DMS 273 (cell line): Measurements from ENCODE around the gene LINC00632.

Source experiments
- DNase-seq: peaks from one replicate; lab custom pipeline; 2025; ENCODE audit not compliant: unreplicated experiment; lab: John Stamatoyannopoulos, UW

LINC00632 gene

GRCh38 chrX:140764401-140764919 lies 54.9 kb downstream of the LINC00632 start:
- DNase-seq = no peak

GRCh38 chrX:140765043-140765784 lies 55.7 kb downstream of the LINC00632 start:
- DNase-seq = no peak

- DNase-seq = peak; percentile 77
These were observed 56.6 kb downstream of the LINC00632 start for GRCh38 chrX:140766024-140766611.

GRCh38 chrX:140767646-140768045 lies 58.1 kb downstream of the LINC00632 start:
- no peak for DNase-seq

- no peak for DNase-seq
These were observed 65.7 kb downstream of the LINC00632 start for GRCh38 chrX:140775211-140775610.

GRCh38 chrX:140776320-140776719 lies 66.8 kb downstream of the LINC00632 start:
- no peak for DNase-seq

GRCh38 chrX:140794642-140795041 lies 85.1 kb downstream of the LINC00632 start:
- DNase-seq = no peak

- no peak for DNase-seq
These were observed 89.7 kb downstream of the LINC00632 start for GRCh38 chrX:140799216-140799615.

- no peak for DNase-seq
These were observed 94.7 kb downstream of the LINC00632 start for GRCh38 chrX:140804292-140804691.

- DNase-seq = no peak
These were observed 106.3 kb downstream of the LINC00632 start for GRCh38 chrX:140815868-140816267.

- DNase-seq = peak; percentile 61
These were observed 108.4 kb downstream of the LINC00632 start for GRCh38 chrX:140817943-140818342.

- DNase-seq = no peak
These were observed 111.7 kb downstream of the LINC00632 start for GRCh38 chrX:140821280-140821679.

GRCh38 chrX:140822184-140822583 lies 112.6 kb downstream of the LINC00632 start:
- no peak for DNase-seq

GRCh38 chrX:140822861-140823260 lies 113.3 kb downstream of the LINC00632 start:
- DNase-seq = no peak

GRCh38 chrX:140836874-140837273 lies 127.3 kb downstream of the LINC00632 start:
- DNase-seq = no peak
